Cardiac fibroblast (primary cell): ENCODE measurements around the gene CACNG5.

Experiments used
- DNase-seq, 2 donors: peaks; one replicate each; pipeline versions ENCODE4 v3.0.0 to v3.0.0-alpha.2; 2010; ENCODE audit warnings: low read depth in 2 of 2
- H3K4me3 ChIP-seq, 2 donors: replicated peaks in 1 of 2; 1 replicate in 1 of 2; 2 replicates in 1 of 2; pipeline ENCODE4 v1.5.1; 2011; ENCODE audit warnings: low read depth in 2 of 2, low read length in 2 of 2, mild to moderate bottlenecking in 2 of 2, moderate library complexity in 1 of 2
- CTCF ChIP-seq: IDR thresholded peaks from one replicate; pipeline ENCODE4 v1.5.1; 2011; ENCODE audit warnings: low read depth, mild to moderate bottlenecking, low read length, inconsistent platforms

The CACNG5 gene

DNA sequence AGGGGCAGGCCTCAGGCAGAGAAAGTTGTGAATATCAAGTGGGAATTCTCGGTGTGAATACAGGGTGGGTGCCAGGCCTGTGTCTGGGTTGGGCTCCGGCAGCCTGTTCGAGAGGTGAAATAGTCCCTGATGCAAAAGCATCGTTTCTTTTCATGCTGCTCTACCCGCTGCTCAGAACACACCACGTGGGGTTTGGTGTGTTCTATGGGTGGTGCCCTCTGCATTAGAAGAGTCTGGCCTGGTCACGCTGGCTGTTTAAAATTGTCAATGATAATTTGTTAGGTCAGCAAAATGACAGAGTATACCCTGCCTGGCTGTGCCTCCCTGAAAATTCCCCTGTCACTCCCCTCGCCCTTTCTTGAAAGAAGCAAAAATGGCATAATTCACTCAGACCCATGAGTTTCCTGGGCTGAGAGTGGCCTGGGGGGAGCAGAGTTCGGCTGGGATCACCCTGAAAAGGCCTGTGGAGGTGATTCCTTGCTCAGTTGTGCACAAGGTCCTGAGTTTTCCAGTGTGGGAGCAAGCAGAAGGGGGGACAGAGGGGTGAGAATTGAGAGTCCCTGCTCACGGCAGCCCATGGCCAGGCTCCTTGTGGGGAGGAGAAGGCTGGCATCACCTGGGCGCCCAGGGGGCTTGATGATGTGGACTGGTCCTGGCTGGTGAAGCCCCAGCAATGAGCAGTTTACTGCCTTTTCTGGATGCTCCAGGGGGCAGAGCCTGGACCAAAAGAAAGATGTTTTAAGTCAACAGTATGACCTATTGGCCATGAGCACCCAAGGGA lies 3.2 kb downstream of the CACNG5 start:
- no peak overlapping the region for H3K4me3 ChIP-seq
- TF ChIP-seq CTCF: no peak
- DNase-seq: no peak

DNA sequence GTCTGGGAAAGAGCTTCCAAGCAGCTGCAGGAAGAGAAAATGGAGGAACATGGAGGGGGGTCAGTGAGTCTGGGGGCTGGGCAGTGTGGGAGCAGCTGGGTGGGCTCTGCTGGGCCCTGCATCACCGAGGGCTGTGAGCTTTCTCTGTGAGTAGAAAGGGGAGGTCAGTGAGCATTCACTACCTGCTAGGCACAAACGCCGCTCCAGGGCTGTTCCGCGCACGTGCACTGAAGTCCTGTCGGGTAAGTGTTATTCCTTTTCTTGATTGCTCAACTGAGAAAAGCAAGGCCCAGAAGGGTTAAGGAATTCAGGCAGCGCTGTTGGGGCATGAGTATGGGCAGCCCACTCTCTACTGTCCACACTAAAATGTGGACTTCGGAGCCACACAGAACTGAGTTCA lies 4.7 kb downstream of the CACNG5 start:
- TF ChIP-seq CTCF: no peak
- no peak for DNase-seq
- no peak overlapping the region for H3K4me3 ChIP-seq

DNA sequence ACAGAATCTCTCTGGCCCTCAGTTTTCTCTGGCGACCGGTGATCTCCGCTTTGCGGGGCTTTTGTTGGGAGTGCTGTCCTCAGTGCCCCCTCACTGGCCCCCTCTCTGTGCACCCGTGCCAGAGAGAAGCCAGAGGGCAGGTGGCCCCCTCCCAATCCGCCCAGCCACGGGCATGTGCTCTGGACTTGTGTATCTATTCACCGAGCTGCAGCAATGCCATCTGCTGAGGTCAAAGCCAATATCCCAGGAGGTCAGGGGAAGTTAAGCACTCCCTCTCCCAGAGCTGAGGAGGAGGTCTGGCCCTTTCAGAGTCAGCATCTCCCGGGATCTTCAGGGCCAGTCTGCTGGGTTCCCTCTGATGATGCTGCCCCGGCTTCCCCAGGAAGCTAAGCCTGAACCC lies 5.1 kb downstream of the CACNG5 start:
- DNase-seq: no peak
- TF ChIP-seq CTCF: no peak
- H3K4me3 ChIP-seq: no peak overlapping the region

DNA sequence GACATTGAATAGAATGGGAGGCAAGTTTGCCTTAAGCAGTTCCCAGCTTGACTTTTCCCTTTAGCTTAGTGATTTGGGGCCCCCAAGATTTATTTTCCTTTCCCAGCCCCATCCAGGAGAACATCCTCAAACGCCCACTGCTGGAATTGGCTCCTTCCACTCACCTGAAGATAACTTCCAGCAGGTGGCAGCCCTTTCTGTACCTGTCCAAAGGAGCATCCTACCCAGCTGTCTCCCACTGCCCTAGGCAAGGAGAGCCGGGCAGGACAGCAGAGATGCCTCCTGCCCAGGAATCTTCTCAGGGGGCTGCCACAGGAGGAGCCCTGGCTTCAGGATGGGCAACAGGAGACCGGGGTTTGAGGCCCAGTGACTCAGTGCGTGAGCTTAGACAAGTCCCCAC lies 6.4 kb downstream of the CACNG5 start:
- H3K4me3 ChIP-seq: no peak overlapping the region
- TF ChIP-seq CTCF: no peak
- DNase-seq: no peak

DNA sequence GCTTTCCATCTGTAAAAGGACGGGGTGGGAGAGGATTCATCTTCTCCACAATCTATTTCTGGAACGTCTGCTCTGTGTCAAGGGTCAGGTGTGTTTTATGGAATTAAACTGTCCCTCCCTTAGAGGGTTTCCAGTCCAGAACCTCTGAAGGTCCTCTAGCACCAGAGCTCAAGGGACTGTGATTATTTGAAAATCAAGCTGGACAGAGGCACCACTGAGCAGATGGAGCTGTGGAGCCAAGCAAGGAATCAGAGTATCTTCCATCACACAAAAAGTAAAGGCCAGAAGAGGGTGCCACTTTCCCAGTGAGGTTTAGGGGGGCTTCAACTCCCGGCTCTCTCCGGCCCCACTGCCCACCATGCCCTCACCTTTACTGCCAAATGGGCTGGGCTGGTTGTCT lies 6.8 kb downstream of the CACNG5 start:
- no peak overlapping the region for H3K4me3 ChIP-seq
- TF ChIP-seq CTCF: no peak
- no peak for DNase-seq

- DNase-seq: no peak
- no peak overlapping the region for H3K4me3 ChIP-seq
- TF ChIP-seq CTCF: no peak
Observed at GRCh38 chr17:66842505-66842904, 7.6 kb downstream of the CACNG5 start.

GRCh38 chr17:66842959-66843358 lies 8.0 kb downstream of the CACNG5 start:
- DNase-seq: no peak
- no peak overlapping the region for H3K4me3 ChIP-seq
- TF ChIP-seq CTCF: no peak
